ENCODE measurements around the gene TBC1D30.
A peak's percentile ranks its signal among the peaks of the same experiment; 100 is the strongest.

Gene TBC1D30

GRCh38 chr12:64864319-64864718 lies 39.9 kb downstream of the TBC1D30 start:
- DNase-seq (ENCODE audit: low spot score), result no peak

- no peak for DNase-seq (ENCODE audit: low spot score)
Observed at GRCh38 chr12:64875186-64875585, 50.7 kb downstream of the TBC1D30 start.

GRCh38 chr12:64876388-64877071 lies 52.1 kb downstream of the TBC1D30 start:
- DNase-seq (ENCODE audit: low spot score), result no peak

- DNase-seq (ENCODE audit: low spot score), result no peak
Observed at GRCh38 chr12:64877363-64878004, 53.0 kb downstream of the TBC1D30 start.

- no peak for DNase-seq (ENCODE audit: low spot score)
Observed at GRCh38 chr12:64882687-64883086, 58.2 kb downstream of the TBC1D30 start.

- peak; percentile 31 for DNase-seq (ENCODE audit: low spot score)
Observed at GRCh38 chr12:64883264-64884163, 59.1 kb downstream of the TBC1D30 start.

GRCh38 chr12:64884164-64884542 lies 59.7 kb downstream of the TBC1D30 start:
- no peak for DNase-seq (ENCODE audit: low spot score)

- no peak for DNase-seq (ENCODE audit: low spot score)
Observed at GRCh38 chr12:64884728-64885127, 60.3 kb downstream of the TBC1D30 start.

GRCh38 chr12:64889434-64890216 lies 65.2 kb downstream of the TBC1D30 start:
- DNase-seq (ENCODE audit: low spot score), result peak; percentile 17

GRCh38 chr12:64890873-64891468 lies 66.5 kb downstream of the TBC1D30 start:
- DNase-seq (ENCODE audit: low spot score), result peak; percentile 43

- DNase-seq (ENCODE audit: low spot score), result no peak
Observed at GRCh38 chr12:64891629-64892028, 67.2 kb downstream of the TBC1D30 start.

GRCh38 chr12:64892561-64892960 lies 68.1 kb downstream of the TBC1D30 start:
- no peak for DNase-seq (ENCODE audit: low spot score)

GRCh38 chr12:64893961-64894360 lies 69.5 kb downstream of the TBC1D30 start:
- DNase-seq (ENCODE audit: low spot score), result no peak

GRCh38 chr12:64894827-64895475 lies 70.5 kb downstream of the TBC1D30 start:
- DNase-seq (ENCODE audit: low spot score), result no peak

GRCh38 chr12:64895526-64895925 lies 71.1 kb downstream of the TBC1D30 start:
- DNase-seq (ENCODE audit: low spot score), result no peak

GRCh38 chr12:64900540-64900939 lies 76.1 kb downstream of the TBC1D30 start:
- DNase-seq (ENCODE audit: low spot score), result no peak

- DNase-seq (ENCODE audit: low spot score), result no peak
Observed at GRCh38 chr12:64903479-64904152, 79.2 kb downstream of the TBC1D30 start.

GRCh38 chr12:64907097-64907496 lies 82.7 kb downstream of the TBC1D30 start:
- no peak for DNase-seq (ENCODE audit: low spot score)

GRCh38 chr12:64909124-64909523 lies 84.7 kb downstream of the TBC1D30 start:
- DNase-seq (ENCODE audit: low spot score), result no peak

- DNase-seq (ENCODE audit: low spot score), result no peak
Observed at GRCh38 chr12:64911081-64911480, 86.6 kb downstream of the TBC1D30 start.

GRCh38 chr12:64911912-64912311 lies 87.5 kb downstream of the TBC1D30 start:
- no peak for DNase-seq (ENCODE audit: low spot score)

Measured in HuH-7.5 (cell line).